ENCODE data around the gene HLA-DOA. TPM values are rescaled to one million over a fixed set of nuclear protein-coding genes. Genes with fewer than 3 reads are reported as not detected.

The HLA-DOA gene
- polyA plus RNA-seq, 1 donor, result 5.9 TPM

DNA sequence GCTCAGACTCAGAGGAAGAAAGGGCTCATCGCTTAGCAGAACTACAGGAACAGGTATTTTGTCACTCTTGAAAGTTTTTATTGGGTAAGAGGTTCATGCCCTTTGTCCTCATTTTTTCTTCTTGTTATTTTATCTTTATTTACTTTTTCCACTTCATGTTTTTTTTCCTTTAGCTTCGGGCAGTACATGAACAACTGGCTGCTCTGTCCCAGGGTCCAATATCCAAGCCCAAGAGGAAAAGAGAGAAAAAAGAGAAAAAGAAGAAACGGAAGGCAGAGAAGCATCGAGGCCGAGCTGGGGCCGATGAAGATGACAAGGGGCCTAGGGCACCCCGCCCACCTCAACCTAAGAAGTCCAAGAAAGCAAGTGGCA is 31.5 kb downstream of the HLA-DOA start:
- DNase-seq, result no peak

DNA sequence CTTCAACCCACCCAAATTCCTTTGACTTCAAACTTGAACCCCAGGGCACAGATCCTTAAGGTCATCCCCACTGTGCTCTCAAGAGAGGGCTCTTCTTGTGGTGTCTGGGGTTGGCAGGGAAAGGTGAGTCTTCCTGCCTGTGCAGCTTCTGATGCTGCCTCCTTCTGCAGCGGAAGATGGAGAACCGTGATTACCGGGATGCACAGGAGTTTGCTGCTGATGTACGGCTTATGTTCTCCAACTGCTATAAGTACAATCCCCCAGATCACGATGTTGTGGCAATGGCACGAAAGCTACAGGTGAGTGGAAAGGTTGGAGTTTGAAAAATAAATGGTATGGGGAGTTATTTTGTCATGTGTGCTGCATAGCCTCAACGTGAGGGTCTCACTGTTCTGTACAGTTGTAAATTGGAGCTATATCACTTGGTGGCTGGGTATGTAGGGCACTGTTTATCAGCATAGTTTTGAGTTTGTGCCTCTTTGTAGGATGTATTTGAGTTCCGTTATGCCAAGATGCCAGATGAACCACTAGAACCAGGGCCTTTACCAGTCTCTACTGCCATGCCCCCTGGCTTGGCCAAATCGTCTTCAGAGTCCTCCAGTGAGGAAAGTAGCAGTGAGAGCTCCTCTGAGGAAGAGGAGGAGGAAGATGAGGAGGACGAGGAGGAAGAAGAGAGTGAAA is 32.0 kb downstream of the HLA-DOA start:
- no peak for DNase-seq

DNA sequence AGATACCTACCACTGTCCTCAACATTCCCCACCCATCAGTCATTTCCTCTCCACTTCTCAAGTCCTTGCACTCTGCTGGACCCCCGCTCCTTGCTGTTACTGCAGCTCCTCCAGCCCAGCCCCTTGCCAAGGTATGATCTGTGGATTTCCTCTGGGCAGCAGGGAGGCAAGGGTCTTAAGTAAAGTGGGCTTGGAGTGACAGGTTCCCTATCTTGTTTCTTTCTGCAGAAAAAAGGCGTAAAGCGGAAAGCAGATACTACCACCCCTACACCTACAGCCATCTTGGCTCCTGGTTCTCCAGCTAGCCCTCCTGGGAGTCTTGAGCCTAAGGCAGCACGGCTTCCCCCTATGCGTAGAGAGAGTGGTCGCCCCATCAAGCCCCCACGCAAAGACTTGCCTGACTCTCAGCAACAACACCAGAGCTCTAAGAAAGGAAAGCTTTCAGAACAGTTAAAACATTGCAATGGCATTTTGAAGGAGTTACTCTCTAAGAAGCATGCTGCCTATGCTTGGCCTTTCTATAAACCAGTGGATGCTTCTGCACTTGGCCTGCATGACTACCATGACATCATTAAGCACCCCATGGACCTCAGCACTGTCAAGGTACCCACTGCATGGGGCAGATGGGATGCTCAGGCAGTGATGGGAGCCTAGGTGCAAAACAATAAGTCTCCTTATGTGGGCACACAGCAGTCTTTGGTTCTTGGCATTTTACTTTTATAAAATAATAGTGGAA is 32.9 kb downstream of the HLA-DOA start:
- DNase-seq, result no peak

DNA sequence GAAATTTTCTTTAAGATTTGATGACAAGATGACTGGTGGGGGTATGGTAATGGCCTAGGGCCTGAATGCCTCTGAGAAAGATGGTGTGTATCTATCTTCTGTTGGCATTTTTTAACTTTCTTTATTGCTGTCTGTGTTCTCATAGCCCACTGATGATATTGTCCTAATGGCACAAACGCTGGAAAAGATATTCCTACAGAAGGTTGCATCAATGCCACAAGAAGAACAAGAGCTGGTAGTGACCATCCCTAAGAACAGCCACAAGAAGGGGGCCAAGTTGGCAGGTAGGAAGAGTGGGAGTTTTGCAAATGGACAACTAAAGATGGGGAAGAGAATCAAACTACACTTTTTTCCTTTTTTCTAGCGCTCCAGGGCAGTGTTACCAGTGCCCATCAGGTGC is 33.5 kb downstream of the HLA-DOA start:
- no peak for DNase-seq

DNA sequence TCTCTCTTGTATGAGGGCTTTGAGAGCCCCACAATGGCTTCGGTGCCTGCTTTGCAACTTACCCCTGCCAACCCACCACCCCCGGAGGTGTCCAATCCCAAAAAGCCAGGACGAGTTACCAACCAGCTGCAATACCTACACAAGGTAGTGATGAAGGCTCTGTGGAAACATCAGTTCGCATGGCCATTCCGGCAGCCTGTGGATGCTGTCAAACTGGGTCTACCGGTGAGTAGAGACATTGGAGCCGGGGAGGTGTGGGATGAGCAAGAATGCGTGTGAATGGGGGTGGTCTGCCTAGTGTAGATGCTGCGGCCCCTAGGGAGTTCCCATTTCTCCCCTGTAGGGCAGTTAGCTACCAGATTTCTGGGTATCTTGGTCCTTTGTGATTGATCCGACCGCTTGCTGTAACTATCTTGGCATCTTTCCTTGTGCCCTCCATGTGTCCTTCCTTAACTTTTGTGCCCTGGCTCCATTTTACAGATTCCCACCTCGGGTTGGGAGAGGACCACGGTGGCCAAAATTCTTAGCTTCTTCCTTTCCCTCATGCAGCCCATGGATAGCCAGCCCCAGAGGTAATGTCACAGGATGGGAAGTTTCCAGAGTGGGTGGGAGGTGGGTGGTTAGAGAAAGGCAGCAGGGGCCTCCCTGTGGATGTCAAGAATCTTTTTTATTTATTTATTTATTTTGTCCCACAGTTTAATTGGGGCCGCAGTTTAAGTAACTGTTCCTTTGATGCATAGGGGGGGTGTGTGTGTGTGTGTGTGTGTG is 34.7 kb downstream of the HLA-DOA start:
- no peak for DNase-seq

DNA sequence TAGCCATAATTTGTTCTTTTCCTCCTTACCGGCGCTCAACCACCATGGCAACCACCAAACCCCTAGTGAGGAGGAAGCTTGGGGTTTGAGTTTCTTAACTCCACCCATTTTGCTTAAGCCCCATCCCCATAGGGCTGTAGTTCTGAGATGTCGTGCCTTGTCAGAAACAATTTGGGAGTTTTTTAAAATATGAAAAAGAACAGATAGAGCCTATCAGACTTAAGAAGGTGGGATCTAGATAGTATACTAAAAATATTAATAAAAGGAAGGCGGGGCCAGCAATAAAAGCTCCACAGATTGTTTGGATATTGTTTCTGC is 35.4 kb downstream of the HLA-DOA start:
- no peak for DNase-seq

DNA sequence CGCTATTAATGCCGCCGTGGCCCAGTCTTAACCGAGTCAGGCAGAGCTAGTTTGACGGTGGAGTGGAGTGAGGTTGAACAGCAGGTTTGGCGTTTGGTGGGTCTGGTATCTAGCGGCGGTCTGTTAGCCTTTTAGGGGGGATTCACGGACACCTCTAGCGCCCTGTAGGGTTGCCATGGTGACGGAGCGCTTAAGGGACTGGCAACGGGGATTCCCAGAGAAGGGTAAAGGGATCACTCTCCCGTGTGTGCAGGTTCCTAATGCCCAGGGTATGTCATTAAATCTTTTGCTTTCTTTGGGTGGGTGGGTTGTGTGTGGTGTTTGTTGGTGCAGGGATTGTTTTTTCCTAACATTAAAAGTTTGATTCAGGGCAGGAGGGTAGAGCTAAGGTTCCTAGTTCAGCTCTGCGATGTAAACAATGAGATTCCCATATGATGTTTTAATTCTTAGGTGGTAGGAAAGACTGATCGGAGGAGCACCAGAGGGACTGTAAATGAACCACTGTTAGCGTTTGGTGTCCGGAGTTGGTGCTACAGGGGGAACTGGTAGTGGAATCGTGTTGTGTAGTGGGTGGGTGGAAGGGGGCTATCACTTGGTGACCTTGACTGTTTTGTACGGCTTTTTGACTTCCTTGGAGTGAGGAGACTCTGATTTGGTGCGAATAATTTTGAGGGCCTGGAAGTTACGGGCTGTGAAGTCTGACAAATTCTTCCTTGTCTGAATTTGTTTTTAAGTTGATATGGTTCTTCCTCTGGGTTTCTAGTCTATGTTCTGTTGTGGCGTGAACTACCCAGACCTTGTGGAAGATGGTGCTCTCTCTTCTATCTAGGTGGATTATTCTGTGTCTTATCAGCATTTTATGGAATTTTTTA is 36.0 kb downstream of the HLA-DOA start:
- peak; percentile 42 for DNase-seq

DNA sequence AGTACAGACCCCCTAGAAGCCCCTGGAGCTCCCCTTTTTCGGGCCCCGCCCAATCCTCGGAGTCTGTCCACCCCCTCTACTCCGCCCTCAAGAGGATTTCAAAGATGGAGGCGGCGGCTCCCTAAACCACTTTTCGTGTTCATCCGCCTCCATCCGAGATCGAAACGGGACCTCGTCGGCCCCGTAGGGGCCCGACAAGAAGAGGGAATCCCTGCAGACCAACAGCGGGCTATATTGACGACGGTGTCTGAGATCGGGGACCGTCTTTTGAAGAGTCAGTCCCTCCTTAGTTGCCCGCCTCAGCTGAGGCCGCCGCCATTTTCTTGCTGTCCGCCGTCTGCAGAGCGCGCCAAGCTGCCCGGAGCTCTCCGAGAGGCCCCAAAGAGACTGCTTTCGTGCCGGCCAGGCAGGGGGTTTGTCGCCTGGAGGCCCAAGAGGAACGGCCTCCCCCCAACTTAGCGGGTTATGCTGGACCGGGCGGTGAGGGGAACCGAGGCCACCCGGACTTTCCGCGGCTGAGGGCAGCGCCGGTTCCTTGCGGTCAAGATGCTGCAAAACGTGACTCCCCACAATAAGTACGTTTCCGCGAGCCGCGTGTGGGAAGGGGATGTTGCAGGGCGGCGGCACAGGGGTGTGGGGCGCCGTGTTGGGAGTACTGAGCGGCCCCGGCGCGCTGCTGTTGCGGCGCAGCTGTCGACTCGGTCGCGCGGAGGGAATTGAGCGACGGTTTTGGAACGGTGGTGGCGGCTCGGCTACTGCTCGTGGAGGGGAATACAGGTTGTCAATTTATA is 36.8 kb downstream of the HLA-DOA start:
- DNase-seq, result no peak

DNA sequence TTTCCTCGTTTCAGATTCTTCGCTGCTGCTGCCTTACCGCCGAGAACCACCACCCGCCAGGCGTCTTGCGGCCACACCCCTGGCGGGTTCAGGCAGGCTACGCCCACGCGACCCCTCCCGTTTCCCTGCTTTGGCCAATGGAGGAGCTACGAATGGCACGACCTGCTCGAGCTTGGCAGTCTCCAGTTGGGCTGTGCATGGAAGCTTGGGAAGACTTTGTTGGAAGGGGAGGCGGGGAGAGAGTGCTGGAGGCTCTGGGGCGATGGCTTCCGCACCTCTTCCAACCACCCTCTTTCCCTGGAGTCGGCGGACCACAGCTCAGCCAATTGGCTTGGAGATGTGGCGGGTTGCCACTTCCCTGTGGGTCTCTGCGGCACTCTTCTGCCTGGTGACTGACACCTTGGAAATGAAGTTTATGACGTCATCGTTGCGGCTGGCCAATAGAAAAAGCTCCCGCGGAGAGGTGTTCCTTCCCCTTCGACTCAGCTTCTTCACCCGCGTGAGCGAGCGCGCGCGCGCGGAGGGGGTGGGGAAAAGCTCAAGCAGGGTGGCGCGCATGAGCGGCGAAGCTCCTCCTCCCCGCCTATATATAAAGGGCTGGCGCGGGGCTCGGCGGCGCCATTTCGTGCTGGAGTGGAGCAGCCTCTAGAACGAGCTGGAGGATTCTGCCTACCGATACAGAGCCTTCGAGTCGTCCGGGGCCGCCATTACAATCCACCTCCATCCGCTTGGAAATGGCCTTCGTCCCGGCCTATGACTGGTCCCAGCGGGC is 37.6 kb downstream of the HLA-DOA start:
- DNase-seq, result peak; percentile 100

DNA sequence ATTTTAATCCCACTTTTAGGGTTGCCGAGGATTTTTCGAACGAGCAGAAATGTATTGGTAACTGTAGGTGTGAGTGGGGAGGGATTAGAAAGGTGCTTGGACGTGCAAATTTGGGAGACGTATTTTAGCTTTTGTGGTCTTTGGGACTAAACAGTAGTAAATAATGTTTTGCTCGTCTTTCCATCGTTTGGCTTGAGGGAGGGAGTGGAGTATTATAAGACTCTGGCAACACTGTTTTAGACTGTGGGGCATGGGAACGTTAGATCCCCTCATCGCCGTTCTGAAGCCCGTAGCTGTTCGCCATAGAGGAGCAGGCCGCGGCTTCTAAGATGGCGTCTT is 38.2 kb downstream of the HLA-DOA start:
- no peak for DNase-seq

DNA sequence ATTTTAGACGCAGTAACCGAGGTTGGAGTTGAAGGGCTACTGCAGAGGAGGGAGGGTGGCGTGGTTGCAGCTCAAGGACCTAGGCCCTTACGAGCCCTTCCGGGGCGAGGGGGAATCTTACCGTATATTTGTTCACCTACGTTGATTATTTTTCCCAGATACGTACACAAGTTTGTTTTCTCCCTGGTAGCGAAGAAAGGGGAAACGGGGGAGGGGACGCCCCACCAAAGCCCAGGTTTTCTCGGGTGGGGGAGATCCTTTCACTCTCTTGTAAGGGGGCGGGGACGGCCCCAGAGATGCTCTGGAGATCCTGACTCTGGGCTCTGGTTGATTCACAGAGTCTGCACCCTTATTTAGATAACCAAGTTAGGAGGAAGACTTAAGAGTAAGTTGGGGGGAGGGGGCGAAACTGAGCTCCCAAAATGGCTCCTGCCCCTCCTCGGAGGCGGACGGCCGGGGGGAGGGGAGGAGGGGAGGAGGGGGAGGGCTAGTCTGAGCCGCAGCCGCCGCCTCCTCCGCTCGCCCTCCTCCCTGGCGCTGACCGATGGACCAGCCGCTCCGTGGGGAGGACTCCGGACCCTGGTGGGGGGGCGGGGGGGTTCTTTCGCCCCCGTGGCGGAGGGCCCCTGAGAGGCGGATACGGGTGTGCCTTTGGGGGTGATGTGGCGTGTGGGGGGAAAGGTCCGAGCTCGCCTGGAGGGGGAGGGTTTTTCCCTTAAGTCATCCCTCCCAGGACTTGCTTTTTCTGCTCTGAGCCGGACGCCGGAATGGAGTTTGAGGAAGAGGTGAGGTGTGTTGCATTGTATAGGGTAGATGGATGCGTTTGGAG is 38.8 kb downstream of the HLA-DOA start:
- DNase-seq, result peak; percentile 88

DNA sequence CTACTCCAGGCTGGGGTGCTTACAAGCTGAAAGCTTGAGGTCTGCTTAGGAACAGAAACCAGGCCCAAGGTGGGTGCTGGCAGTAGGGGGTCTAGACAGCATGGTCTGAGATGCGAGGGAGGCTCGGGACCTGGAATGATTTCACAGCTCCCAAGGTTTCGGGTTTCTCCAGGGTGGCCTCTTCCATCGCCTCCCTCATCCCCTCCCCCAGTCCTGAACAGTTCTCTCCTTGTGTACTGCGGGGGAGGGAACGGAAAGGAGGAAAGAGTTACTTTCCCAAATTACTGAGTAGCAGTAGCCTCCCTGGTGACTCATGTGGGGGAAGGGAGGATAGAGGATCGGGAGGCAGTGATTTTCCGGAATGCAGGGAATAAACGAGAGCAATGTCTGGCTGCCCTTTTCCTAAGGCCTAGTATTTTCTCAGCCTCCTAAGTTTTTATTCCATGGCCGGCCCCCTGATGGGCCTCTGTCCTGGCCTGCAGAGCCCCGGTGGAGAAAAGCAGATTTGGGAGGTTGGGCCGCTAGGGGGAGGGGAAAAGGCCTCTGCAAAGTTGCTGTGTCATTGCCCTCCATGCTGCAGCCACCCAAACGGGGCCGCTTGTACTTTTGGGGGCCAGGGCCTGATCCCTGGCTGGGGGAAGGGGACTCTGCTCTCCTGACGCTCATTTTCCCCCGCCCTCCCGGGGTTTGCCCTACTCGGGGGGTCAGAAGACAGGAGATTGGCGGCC is 39.5 kb downstream of the HLA-DOA start:
- peak; percentile 94 for DNase-seq

DNA sequence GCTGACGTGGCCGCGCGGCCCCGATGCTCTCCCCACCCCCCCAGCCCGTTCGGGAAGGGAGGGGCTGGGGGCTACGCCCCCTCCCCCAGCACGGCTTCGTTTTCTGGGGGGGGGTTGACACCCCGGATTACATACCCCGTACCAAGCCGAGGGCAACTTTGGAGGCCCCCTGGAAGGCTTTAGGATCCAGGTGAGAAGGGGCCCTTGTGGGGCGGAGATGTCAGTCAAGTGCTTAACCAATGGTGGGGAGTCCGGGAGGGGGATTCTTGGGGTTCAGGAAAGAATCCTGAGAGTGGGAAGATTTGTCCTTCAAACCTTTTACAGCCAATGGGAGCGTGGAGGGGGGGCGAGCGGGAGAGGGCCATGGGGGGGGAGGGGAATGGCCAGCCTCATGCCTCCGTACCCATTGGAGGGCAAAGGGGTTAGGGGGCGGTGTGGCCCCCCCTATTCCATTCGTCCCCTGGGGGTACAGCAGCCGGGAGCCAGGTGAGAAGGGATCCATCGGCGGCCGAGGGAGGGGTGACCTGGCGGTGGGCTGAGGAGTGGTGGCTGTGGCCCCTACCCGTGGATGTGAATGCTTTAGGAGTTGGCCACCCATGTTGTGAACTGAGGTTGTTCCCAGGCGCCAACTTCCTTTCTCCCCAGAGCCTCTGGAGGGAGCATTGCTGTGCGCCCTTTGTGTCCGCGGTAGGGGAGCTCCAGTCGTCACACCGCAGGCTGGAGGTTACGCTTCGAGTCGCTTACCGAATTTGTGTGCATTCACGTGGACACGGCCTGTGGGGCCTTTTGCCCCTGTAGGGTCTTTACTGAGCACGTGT is 40.3 kb downstream of the HLA-DOA start:
- DNase-seq, result peak; percentile 83

DNA sequence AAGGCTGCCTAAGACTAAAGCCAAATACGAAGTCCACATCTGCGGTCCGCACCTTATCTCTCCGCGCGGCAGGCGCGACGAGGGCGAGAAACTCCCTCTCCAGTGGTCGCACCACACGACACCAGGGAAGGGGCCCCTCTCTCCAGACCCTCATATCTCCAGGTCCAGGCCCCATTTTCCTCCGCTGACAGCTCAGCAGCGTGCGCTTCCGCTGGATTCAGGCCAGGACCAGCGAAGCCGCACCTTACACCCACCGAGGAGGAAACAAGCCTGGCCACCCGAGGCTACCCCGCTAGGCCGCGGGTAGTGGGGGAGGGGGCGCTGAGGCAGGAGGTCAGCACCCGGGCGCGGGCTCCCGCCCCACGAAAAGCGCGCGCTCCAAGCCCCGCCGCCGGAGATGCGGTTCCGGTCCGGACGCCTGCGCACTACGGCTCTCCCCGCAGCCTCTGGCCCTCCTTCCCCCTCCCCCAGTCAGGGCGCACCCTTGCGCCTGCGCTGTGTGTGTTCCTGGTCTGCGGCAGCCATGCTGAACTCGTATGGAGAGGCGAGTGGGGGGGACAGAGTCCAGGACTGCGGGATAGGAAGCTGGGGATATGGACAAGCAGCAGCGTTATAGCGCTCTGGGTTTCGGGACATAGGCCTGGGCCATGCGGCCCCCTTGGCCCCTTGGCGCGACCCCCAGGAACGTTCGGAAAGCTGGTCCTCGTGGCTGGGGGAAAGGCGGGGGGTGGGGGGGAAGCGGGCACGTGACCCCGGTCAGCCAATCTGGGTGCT is 41.1 kb downstream of the HLA-DOA start, which contains the start of gene BRD2:
BRD2 (plus strand) TSS at position 502 of the 774 bp plus-strand sequence. CDS start 4,305 bp downstream, outside the sequence.
- peak; percentile 97 for DNase-seq

DNA sequence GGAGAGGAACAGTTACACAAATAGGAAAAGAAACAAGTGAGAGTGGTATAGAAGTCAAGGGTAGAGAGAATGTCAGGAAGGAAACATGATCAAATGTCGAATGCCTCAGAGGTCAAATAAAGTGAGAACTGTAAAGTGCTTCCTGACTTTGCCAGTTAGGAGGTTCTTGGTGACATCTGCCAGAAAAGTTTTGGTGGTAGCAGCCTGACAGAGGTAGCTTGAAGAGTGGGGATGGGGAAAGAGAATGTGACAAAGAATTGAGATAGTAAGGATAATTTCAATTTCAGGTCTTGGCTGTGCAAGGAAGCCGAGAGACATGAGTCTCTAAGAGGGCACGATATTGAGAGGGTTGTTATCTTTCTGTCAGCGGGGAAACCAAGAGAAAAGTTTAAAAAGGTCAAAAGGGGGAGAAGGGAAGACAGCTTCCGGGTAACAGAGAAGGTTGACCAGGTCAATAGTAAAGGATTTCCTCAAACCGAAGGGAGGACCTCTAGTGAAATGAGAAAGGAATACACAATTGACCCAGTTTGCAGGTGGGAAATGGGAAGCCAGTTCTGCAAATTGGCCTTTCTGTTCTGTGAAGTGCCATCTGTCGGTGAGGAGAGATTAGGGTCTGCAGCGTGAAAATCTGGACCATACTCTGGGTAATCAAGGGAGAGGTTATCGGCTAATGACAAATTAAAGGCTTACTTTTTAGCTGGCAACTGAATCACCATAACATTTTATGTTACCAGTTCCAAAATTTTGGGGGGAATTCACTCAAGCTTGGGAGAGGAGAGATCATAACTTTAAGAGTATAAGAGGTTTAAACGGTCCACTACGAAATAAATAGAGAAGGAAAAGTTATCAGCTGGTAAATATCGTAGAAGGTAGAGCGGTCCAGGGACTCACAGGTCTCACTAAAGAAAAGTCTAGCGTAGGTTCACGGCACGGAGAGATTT is 42.0 kb downstream of the HLA-DOA start:
- DNase-seq, result peak; percentile 58

DNA sequence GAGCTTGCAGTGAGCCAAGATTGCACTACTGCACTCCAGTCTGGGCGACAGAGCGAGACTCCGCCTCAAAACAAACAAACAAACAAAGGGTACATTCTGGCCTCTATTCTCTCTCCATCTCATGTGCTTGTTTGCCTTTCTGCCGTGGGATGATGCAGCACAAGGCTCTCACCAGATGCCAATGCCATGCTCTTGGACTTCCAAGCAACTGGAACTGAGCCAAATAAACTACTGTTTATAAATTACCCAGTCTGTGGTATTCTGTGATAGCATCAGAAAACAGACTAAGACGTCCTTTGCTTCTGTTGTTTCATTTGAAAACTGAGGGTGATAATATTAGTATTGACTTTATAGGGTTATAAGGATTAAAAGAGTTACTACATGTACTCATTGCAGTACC is 44.6 kb downstream of the HLA-DOA start:
- DNase-seq, result no peak
